ENCODE results near the gene PINLYP.

DNA sequence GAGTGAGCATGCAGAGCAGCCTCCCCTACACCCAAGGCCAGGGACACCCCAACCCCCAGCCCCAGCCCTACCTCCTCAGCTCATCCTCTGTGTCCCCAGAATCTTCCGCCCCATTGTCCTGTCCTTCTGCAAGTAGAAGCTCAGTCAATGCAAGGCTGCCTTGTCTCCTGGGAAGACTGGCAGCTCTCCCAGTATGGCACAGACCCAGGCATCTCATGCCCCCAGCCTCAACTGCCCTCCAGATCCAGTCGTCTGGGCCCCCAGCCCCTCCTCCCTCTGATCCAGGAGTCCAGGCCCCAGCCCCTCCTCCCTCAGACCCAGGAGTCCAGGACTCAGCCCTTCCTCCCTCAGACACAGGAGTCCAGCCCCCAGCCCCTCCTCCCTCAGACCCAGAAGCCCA lies 29.6 kb upstream of the PINLYP start:
- TF ChIP-seq NR2C1 (IDR thresholded peaks at IDR 0.05) (no peak), NR2C1 (tag; IDR thresholded peaks at IDR 0.05) (no peak), ZKSCAN8 (CRISPR knock-in tag; IDR thresholded peaks at IDR 0.05) (no peak), POLR2A (conservative IDR thresholded peaks at IDR 0.05) (no peak), KLF13 (tag; IDR thresholded peaks at IDR 0.05; ENCODE audit: borderline replicate concordance, low read depth) (no peak), ATF1 (CRISPR knock-in tag; IDR thresholded peaks at IDR 0.05) (no peak), ATF1 (tag; IDR thresholded peaks at IDR 0.05) (no peak), NCOA1 (IDR thresholded peaks at IDR 0.05; ENCODE audit: low read depth) (no peak), EZH2 (IDR thresholded peaks at IDR 0.05; ENCODE audit: borderline replicate concordance, low read depth, low read length) (no peak), RCOR1 (IDR thresholded peaks at IDR 0.05; ENCODE audit: borderline replicate concordance in 1 of 2, low read depth in 2 of 2, low read length in 2 of 2) (no peak), EP300 (IDR thresholded peaks at IDR 0.05; ENCODE audit: low read length) (no peak)
- TF ChIP-seq, protein P1, sequence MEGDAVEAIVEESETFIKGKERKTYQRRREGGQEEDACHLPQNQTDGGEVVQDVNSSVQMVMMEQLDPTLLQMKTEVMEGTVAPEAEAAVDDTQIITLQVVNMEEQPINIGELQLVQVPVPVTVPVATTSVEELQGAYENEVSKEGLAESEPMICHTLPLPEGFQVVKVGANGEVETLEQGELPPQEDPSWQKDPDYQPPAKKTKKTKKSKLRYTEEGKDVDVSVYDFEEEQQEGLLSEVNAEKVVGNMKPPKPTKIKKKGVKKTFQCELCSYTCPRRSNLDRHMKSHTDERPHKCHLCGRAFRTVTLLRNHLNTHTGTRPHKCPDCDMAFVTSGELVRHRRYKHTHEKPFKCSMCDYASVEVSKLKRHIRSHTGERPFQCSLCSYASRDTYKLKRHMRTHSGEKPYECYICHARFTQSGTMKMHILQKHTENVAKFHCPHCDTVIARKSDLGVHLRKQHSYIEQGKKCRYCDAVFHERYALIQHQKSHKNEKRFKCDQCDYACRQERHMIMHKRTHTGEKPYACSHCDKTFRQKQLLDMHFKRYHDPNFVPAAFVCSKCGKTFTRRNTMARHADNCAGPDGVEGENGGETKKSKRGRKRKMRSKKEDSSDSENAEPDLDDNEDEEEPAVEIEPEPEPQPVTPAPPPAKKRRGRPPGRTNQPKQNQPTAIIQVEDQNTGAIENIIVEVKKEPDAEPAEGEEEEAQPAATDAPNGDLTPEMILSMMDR (IDR thresholded peaks at IDR 0.05 in 2 of 3, conservative IDR thresholded peaks at IDR 0.05 in 1 of 3; ENCODE audit: insufficient read depth in 2 of 3, low read depth in 1 of 3, low read length in 3 of 3) = no peak
- TF ChIP-seq, protein P2, sequence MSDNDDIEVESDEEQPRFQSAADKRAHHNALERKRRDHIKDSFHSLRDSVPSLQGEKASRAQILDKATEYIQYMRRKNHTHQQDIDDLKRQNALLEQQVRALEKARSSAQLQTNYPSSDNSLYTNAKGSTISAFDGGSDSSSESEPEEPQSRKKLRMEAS (CRISPR knock-in tag; IDR thresholded peaks at IDR 0.05) = no peak

Measured in K562 (cell line).